NCI-H69 (cell line): ENCODE results near the gene KNSTRN.

Source experiments
- DNase-seq: peaks from one replicate; lab custom pipeline; 2025; lab: John Stamatoyannopoulos, UW

Gene KNSTRN

DNA sequence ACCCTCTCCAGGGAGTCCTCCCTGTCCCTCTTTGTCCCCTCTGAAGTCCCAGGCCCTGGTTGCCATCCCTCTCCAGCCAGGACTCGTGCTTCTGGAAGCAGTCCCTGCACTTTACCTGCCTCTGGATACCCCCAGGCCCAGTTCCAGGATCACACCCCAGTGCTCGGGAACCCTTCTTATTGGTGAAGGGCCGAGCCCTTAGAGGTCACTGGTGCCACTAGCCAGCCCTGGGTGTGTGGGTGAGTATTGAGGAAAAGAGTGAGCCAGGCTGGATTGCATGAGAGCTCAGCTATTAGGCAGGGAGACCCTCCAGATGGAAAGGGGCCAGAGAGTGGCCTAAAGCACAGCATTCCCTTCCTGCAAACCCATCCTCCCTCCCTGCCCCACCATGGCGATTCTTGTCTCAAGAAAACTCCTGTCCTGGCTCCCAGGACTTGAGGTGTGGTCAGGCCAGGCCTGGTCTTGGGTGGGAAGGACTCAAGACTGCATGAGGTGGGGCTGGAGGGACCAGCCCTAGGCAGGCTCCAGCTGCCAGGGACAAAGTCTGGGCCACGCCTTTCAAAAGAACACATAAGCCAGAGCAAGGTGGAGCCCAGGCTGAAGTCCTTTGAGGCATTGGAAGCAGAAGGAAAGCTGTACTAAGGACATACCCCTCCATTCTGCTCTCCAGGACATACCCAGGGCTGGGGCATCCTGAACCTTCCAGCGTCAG, 36.5 kb upstream of the KNSTRN start:
- DNase-seq, result no peak

DNA sequence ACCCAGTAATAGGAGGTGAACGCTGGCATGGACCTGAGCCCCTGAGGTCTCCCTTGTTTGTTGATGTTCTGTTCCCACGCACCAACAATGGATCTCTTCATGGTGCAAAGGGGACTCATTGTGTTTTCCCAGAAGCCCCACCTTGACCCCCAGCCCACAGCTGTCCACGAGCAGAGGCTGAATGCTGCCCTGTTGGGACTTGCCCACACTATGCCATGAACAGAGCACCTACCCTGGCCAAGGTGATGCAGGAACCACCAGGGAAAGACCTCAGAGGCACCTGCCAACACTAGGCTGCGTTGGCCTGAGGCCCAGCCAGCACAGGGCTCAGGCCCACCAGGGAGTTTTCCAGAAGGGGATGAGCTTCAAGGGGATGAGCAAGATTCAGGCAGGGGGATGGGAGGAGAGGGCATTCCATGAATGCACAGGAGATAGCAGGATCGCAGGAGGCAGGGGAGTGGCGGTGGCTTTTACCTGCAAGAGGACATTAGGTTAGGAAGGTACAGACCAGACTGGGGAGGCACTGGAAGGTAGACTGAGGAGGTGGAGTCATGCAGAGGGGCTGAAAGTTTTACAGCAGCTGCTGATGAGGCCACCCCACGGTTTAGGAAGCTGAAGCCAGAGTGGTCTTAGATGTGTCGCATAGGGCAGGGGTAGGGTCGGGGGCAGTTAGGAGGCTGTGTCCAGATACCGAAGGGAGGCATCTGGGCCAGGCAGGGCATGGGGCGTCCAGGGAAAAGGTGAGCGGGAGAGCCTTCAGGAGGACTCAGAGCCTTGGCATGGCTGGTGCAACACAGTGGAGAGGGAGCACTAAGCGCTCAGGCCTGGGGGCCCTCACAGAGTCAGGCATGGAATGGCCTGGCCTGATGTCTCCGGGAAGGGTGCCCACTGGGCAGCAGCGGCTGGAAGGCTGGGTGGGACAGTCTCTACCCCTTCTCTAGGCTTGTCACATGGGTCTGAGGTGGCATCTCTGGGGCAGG, 35.7 kb upstream of the KNSTRN start:
- DNase-seq, result no peak

DNA sequence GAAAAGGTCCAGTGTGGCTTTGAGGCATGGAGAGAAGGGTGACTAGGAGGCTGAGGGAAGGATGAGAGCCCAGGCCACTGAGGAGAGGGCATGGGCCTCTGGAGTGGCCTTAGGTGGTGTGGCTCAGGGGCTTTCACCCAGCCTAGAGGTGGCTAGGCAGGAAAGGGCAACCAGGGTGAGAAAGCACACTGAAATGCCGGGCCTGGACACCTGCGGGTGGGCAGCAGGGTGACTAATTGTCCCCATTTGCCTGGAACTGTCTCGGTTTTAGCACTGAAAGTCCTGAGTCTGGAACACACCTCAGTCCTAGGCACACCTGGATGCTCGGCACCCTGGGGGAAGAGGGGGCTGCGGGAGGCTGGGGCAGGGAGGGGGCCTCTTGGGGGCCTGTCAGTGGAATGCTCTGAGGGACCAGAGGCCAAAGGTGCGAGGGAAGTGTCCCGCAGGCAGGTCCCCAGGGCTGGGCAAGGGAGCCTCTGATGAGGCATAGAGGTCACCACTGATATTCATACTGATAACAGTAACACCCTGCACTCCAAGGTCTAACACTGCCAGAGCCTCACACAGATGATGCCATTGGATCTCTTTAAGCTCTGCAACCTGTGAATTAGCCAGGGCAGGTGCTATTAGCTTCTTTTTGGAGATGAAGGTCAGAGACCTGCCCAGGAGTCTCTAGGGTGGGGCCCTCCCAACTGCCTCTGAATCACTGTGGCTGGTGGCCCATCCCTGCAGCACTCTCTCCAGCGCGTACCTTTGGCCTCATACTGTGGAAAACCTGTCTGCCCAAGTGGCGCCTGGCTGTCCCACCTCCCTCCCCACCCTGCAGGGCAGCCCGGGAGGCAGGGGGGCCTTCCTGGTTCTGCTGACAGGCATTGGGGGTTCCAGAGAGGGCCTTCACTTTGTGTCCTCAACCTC, 34.7 kb upstream of the KNSTRN start:
- DNase-seq, result no peak

DNA sequence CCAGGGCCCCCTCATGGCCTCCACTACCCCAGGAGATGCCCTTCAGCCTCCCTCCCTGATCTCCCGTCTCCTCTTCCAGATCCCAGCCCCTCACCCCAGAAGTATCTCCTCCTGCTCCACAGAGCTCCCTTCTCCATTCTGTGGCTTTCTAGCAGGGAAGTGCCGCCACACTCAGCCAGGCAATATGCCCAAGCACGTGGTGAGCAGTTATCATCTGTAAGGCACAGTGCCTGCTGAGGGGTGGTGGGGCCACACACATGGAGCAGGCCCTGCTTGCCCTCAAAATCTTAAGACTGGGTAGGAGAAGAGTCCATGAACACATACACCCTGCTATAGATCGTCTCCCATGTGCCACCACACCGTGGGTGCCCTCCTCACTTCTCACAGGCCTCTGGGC, 34.0 kb upstream of the KNSTRN start:
- no peak for DNase-seq

DNA sequence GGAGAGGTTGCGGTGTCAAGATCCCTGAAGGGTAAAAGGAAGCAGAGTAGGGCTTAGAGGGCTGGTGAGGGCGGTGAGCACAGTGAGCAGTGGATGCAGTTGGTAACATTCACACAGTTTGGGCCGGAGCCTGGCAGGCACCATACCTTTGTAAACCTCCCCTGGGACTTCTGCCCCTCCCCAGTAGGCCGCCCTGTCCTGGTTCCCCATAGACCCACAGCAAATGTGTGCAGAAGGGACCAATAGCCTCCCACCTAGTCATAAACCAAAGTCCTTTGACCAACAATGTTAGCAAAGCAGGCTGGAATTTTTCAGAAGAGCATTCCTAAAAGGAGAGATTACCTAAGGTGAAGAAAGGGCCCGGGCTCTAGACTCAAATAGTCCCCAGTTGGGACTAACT, 33.4 kb upstream of the KNSTRN start:
- DNase-seq, result no peak

DNA sequence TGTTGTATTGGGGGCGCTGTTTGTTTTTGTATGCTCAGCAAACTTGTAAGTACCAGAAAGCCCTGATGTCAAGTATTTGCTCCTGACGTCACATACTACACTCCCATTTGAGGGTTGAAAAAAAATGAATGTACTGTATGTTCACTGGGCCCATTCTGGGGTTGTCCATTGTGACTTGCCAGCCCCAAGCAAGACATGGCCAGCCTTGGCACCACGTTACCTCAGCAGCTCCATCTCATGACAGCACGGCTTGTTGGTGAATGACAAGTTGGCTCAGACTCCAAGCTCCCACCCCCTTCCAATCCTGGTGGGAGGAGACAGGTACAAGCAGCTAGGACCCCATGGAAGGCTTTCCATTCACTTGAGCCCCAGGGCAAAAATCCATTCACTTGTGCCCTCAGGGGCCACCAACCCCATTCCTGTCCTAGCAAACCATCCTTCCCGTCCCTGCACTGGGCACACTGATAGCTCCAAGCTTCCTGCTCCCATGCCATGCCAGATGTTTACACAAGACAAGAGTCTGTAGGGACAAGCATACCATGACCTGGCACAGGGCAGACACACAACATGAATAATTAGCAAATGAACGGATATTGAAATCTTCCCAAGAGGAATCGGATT, 30.1 kb upstream of the KNSTRN start:
- DNase-seq, result peak; percentile 41

DNA sequence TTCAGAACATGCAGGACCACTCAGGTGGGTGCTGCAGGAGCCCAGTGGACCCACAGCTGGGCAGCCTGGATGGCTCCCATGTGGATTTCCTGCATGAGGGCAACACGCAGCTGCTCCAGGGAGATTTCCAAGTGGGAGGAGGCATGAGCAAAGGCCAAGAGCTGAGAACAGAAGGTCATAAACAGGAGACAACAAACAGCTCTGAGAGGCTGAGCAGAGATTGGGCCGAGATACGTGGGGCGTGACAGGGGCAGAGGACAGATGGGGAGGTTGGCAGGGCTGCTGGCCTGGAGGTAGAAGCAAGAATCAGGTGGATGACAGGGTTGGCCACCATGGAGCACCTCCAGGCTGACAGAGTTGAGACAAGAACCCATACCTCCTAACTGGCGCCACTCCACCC, 28.8 kb upstream of the KNSTRN start:
- DNase-seq, result peak; percentile 64

DNA sequence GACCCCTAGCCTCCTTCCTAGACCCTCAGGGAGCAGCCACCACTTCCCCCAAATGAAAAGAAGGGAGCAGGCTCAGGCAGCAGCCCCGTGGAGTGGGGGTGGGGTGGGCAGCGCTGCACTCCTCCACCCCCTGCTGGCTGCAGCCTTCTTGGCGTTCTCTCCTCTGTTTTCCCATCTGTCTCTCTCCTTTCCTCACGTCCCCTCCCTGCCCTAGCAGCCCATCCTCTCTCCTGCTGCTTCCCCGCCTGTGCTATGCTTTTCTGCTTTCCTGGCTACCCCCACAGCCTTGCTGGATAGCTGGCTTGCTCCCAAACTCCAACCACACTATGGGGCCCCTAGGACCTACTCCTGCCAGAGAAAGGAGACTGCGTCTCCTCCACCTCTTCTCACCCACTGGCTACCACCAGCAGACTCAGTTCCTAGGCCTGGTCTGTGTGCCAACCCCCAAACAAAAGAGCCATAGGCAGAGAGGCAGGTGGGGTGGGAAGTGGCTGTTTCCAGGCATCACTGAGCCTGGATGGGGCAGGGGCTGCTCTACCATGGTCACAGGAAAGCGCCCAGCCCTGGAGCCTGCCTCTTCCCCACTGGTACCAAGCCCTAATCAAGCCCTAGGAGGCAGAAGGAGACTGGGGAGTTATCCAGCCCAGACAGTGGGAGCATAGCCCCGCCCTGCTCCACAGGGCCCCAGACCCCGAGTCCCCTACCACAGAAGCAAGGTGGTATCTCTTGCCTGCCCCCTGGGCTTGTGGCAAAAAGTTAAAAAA, 27.9 kb upstream of the KNSTRN start:
- peak; percentile 97 for DNase-seq

DNA sequence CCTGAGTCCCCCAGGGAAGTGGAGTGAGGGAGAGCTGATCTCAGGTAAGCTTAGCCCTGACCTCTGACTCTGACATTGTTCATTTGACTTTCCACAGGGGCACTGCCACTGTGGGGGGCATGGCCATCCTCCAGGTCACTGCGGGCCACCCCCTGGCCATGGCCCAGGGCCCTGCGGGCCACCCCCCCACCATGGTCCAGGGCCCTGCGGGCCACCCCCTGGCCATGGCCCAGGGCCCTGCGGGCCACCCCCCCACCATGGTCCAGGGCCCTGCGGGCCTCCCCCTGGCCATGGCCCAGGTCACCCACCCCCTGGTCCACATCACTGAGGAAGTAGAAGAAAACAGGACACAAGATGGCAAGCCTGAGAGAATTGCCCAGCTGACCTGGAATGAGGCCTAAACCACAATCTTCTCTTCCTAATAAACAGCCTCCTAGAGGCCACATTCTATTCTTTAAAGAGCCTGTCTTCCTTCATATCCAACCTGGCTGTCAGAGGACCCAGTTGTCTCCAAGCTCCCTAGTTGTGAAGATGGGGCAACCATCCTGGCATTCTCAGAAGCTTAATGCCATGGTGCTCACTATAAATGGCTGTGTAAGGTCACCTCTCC, 26.4 kb upstream of the KNSTRN start:
- DNase-seq, result no peak

DNA sequence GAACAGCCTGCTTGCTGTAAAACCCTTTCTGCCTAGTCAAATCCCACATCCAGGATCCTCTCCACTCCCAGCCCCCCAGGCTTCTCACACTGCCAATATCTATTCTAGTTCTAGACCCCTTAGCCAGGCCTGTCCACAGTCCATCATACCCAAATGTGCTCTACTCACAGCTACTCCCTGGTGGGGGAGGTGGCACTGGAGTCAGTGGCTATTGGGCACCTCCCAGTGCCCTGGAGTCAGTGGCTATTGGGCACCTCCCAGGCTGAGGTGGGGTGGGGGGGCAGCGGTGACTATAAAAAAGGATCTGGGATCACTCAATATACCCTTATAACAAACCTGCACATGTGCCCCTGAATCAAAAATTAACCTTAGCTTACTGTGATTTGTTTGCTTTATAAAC, 25.3 kb upstream of the KNSTRN start:
- no peak for DNase-seq

DNA sequence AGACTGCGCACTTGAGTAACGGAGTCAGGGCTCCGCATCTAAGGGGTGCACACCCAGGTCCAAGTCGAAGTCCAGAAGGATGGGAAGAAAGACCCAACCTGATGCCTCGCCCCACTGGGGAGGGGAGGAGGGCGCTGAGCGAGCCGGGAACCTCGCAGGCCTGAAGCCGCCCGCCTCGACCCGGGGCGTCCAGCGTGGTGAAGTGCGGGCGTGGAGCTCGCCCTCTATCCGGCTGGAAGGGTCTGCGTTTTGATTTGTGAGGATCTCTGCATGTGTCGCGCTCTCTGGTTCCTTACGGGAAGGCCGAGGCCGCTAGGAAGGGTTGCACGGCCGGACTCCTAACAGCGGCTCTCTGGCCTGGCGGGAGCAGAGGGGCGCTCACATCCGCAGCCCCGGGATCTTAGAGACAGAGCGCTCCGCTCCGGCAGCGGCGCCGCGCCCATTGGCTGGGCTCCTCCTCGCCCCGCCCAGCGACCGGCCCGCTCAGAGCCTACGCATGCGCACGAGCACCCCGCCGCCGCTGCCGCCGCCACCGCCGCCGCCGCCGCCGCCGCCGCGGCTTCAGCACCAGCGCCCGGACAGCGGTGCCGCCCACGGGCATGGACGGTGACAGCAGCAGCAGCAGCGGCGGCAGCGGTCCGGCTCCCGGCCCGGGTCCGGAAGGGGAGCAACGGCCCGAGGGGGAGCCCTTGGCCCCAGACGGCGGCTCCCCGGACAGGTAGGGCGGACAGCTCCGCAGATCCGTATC, 24.6 kb upstream of the KNSTRN start, which contains the start of gene DISP2:
Gene DISP2 (plus strand): TSS at position 497 of the 748 bp plus-strand sequence. CDS start 103 bp downstream, at position 600.
- peak; percentile 95 for DNase-seq

DNA sequence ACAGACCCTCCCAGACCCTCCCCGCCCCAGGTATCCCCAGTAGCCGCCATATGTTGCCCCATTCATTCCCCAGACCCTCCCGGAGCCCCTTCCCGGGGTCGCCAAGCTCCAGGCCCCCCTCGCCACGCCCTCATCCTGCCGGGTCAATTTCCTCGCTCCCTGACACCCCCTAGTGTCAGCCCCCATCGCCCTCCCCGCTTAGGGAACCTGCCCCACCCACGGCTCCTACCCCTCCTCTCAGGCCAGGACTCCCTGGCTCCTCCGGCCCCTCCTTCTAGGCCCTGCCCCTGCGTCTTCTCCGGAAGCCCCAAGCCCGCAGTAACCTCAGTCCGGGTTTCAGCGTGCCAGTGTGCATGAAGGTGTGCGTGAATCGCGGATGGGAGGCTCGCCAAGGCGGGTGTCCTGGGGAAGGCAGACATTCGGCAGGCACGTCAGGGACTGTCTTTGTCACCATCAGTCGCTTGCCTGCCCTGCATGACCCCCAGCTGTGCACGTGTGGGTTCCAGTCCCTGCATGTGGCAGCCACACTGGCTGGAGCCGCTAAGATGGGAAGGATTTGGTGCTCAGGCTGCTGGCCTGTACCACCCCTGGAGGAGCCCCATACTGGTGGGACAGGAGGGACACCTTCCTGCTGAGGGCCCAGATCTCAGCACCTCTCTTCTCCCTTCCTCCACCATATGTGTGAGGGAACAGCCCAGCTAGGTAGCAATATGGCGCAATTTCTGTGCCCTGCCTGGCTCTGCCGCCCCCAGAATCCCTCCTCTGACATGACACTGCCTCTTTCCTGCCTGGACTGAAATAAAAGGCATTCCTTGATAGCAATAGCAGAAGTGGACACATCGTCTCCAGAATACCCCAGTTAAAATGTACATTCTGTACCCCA, 23.8 kb upstream of the KNSTRN start:
- peak; percentile 87 for DNase-seq

DNA sequence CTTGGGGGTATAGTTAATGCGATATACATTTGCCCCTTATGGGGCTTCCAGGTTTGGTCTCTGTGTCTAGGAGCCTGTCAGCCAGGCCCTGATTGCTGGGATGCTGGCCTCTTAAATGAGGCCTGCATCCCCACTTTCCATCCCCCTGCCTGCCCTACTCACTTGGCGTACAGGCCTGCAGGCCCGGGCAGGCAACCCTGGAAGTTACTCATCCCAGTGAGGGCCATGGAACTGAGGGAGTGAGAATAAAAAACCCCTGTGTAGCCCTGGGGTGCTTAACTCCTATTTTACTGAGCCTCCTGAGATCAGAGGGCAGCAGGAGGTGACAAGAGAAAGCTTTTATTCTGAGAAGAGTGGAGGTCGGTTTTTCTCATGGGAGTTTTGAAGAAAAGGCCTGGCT, 22.5 kb upstream of the KNSTRN start:
- DNase-seq, result no peak

DNA sequence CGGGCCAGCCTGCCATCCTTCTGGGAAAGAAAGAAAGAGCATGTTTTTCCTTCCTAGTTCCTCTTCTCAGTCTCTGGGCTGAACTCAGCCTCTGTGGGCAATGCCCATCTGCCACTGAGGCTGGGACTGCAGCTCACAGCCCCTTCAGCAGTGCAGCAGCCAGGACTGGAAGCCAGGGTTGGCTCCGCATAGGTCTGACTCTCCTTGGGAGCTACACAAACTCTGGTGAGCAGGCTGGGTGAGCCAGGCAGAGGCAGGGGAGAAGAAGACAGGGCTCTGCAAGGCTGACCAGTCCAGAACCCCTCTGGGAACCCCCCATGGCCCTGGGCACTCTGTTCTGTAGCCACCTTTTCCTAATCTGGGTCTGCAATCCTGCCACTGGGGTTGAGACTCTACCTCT, 20.9 kb upstream of the KNSTRN start:
- no peak for DNase-seq

DNA sequence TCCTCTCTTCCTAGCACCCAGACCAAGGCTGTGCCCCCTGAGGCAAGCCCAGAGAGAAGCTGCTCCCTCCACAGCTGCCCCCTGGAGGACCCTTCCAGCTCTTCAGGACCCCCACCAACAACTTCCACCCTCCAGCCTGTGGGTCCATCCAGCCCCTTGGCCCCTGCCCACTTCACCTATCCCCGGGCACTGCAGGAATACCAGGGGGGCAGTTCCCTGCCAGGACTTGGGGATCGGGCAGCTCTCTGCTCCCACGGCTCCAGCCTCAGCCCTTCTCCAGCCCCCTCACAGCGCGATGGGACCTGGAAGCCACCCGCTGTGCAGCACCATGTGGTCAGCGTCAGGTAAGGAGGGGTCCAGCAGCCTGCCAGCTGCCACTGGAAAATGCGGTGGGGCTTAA, 18.9 kb upstream of the KNSTRN start:
- no peak for DNase-seq

DNA sequence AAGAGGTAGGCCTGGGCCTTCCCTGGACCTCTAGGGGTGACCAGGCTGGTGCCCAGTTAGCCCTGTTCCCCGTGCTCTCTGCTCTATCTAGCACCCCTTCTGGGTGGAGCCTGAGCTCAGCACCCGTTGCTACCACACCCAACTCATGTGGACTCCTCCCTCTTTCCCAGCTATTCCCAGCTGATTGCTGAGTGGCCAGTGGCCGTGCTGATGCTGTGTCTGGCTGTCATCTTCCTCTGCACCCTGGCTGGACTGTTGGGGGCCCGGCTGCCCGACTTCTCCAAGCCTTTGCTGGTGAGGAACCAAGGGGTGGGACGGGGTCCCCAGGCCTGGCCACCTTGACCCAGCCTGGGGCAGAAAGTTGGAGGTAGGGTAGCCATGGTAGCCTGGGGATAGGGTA, 18.3 kb upstream of the KNSTRN start:
- DNase-seq, result no peak

DNA sequence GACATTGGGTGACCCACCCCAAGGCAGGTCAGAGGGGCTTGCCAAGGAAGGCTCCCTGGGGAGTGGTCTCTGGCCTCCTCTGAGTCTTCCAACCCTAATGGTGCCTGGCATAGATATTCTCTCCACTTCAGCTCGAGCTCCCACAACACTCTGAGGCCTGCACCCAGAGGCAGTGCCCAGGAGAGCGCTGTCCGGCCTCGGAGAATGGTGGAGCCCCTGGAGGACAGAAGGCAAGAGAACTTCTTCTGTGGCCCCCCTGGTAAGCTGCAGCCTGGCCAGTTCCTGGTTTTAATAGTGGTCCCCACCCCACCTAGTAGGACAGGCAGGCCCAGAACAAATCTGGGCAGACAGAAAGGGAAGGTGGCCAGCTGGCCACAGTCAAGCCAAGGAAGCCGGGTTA, 17.5 kb upstream of the KNSTRN start:
- no peak for DNase-seq

DNA sequence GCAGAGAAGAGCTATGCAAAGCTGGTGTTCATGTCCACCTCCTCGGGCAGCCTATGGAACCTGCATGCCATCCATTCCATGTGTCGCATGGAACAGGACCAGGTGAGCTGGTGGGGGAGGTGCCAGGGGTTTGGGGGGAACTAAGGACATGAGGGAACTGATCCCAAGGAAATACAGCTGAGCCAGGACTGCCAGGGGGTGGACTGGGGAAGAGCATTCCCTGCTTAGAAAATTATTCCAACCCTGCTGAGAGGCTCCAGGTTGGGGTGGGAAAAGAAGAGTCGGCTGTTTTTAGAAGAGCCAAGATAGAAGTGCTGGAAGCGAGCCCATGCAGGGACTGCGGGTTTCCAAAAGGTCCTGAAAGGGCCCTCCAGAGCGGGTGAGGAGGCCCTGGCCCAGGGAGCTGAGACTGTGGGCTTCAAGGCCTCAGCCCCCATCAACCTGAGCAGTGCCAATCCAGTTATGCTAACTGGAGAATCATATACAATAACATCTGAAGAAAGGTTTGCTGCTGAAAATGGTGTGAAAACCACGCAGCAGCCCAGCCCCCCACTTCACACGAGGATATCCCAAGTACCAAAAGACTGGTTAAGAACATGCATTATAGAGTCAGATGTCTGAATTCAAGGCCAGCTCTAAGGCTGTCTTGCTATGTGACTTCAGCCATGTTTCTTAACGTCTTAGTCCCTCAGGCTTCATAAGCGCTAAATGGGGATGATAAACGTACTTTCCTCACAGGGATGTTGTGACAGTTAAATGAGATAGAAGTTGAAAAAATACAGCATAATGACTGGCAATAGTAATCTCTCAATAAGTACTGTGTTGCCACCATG, 16.7 kb upstream of the KNSTRN start:
- no peak for DNase-seq
